ENCODE results near the gene CD5L. TPM values are rescaled to one million over a fixed set of nuclear protein-coding genes. Genes with fewer than 3 reads are reported as not detected.

The CD5L gene
- total RNA-seq, 1 donor from 2014 or later: not detected

- Mint-ChIP-seq H3K4me3 (no peak overlapping the region), H3K27me3 (ENCODE audit: insufficient read depth) (no peaks in the 10 kb centered on the region), H3K27ac (no peak overlapping the region), H3K36me3 (ENCODE audit: low read depth) (no peaks in the 10 kb centered on the region), H3K4me1 (ENCODE audit: low read depth) (no peaks in the 10 kb centered on the region), H3K9me3 (peaks cover 11% of the 10 kb centered on the region)
- no peak for DNase-seq (ENCODE audit: low spot score)
- intact Hi-C loops (cut with micrococcal nuclease): no loop called here
Observed at GRCh38 chr1:157798211-157798610, 43.4 kb downstream of the CD5L start.

- no peak overlapping the region for H3K4me3 Mint-ChIP-seq
- no peaks in the 10 kb centered on the region for H3K27me3 Mint-ChIP-seq (ENCODE audit: insufficient read depth)
- intact Hi-C loops (cut with micrococcal nuclease): no loop called here
- DNase-seq (ENCODE audit: low spot score): no peak
- H3K9me3 Mint-ChIP-seq: no peaks in the 10 kb centered on the region
- no peak overlapping the region for H3K27ac Mint-ChIP-seq
- H3K36me3 Mint-ChIP-seq (ENCODE audit: low read depth): no peaks in the 10 kb centered on the region
- H3K4me1 Mint-ChIP-seq (ENCODE audit: low read depth): no peaks in the 10 kb centered on the region
Observed at GRCh38 chr1:157785248-157785647, 56.4 kb downstream of the CD5L start.

GRCh38 chr1:157784801-157785200, 56.8 kb downstream of the CD5L start:
- H3K4me3 Mint-ChIP-seq: no peak overlapping the region
- no peak for DNase-seq (ENCODE audit: low spot score)
- no peaks in the 10 kb centered on the region for H3K36me3 Mint-ChIP-seq (ENCODE audit: low read depth)
- intact Hi-C loops (cut with micrococcal nuclease): no loop called here
- no peaks in the 10 kb centered on the region for H3K27me3 Mint-ChIP-seq (ENCODE audit: insufficient read depth)
- H3K4me1 Mint-ChIP-seq (ENCODE audit: low read depth): no peaks in the 10 kb centered on the region
- no peaks in the 10 kb centered on the region for H3K9me3 Mint-ChIP-seq
- H3K27ac Mint-ChIP-seq: no peak overlapping the region

GRCh38 chr1:157782931-157783330, 58.7 kb downstream of the CD5L start:
- Mint-ChIP-seq H3K27ac (no peak overlapping the region), H3K9me3 (no peaks in the 10 kb centered on the region), H3K4me1 (ENCODE audit: low read depth) (no peaks in the 10 kb centered on the region), H3K36me3 (ENCODE audit: low read depth) (no peaks in the 10 kb centered on the region), H3K4me3 (no peak overlapping the region), H3K27me3 (ENCODE audit: insufficient read depth) (no peaks in the 10 kb centered on the region)
- no peak for DNase-seq (ENCODE audit: low spot score)
- intact Hi-C loops (cut with micrococcal nuclease): no loop called here

GRCh38 chr1:157781048-157781447, 60.6 kb downstream of the CD5L start:
- H3K4me3 Mint-ChIP-seq: no peak overlapping the region
- H3K27me3 Mint-ChIP-seq (ENCODE audit: insufficient read depth): peaks cover under 1% of the 10 kb centered on the region
- no peaks in the 10 kb centered on the region for H3K9me3 Mint-ChIP-seq
- no peaks in the 10 kb centered on the region for H3K4me1 Mint-ChIP-seq (ENCODE audit: low read depth)
- H3K27ac Mint-ChIP-seq: no peak overlapping the region
- no peaks in the 10 kb centered on the region for H3K36me3 Mint-ChIP-seq (ENCODE audit: low read depth)
- no peak for DNase-seq (ENCODE audit: low spot score)
- intact Hi-C loops (cut with micrococcal nuclease): no loop called here

Other genes with a start within 250 kb of the CD5L start
- gene FCRL4, start 243.7 kb downstream of the CD5L start, total RNA-seq: not detected in 2 replicates
- gene FCRL3, start 141.0 kb downstream of the CD5L start, total RNA-seq: 0.05 and 0.32 TPM in 2 replicates
- gene FCRL2, start 64.7 kb downstream of the CD5L start, total RNA-seq: not detected in 2 replicates
- gene FCRL1, start 21.7 kb downstream of the CD5L start, total RNA-seq: not detected in 2 replicates
- gene KIRREL1, start 151.8 kb upstream of the CD5L start, total RNA-seq: not detected in 2 replicates